HCT116 (cell line): ENCODE measurements around the gene NPPB.

Experiments used
- CBX3 ChIP-seq: IDR thresholded peaks from 2 replicates; pipeline ENCODE4 v1.6.1; 2012; ENCODE audit warnings: low read depth
- CTCF ChIP-seq, 3 experiments: fragments of 200-600 bp in 1 of 3; sonication (generic) in 1 of 3; IDR thresholded peaks in 2 of 3; conservative IDR thresholded peaks in 1 of 3; 2 replicates each; pipeline ENCODE4 v1.5.1; 2012 to 2017; ENCODE audit warnings: low read depth in 2 of 3, low read length in 2 of 3, antibody characterized with exemption in 1 of 3, borderline replicate concordance in 1 of 3, control low read depth in 1 of 3, mild to moderate bottlenecking in 1 of 3, mixed read lengths in 1 of 3, mixed run types in 1 of 3, moderate library complexity in 1 of 3; ENCODE audit not compliant: insufficient read depth in 1 of 3
- EGR1 ChIP-seq: IDR thresholded peaks from 2 replicates; pipeline ENCODE4 v1.6.1; 2012; ENCODE audit warnings: low read depth
- EZH2 ChIP-seq: fragments of 200-600 bp; sonication (generic); IDR thresholded peaks from 2 replicates; pipeline ENCODE4 v1.6.1; 2017; ENCODE audit warnings: antibody characterized with exemption, mixed run types
- EZH2phosphoT487 ChIP-seq: fragments of 200-600 bp; IDR thresholded peaks from 2 replicates; pipeline ENCODE4 v1.6.1; 2018; ENCODE audit warnings: antibody characterized with exemption, borderline replicate concordance
- FOSL1 ChIP-seq: IDR thresholded peaks from 2 replicates; pipeline ENCODE4 v1.6.1; 2012; ENCODE audit warnings: low read depth
- JUND ChIP-seq: IDR thresholded peaks from 2 replicates; pipeline ENCODE4 v1.6.1; 2012
- POLR2A ChIP-seq: IDR thresholded peaks from 2 replicates; pipeline ENCODE4 v1.7.0; 2011; ENCODE audit warnings: borderline replicate concordance; ENCODE audit not compliant: insufficient read depth, insufficient read length; ENCODE audit errors: extremely low read depth
- RAD21 ChIP-seq: IDR thresholded peaks from 2 replicates; pipeline ENCODE4 v1.6.1; 2012; ENCODE audit warnings: low read depth, mild to moderate bottlenecking
- SRF ChIP-seq: IDR thresholded peaks from 2 replicates; pipeline ENCODE4 v1.6.1; 2012; ENCODE audit warnings: low read depth
- ZBTB33 ChIP-seq: IDR thresholded peaks from 2 replicates; pipeline ENCODE4 v1.6.1; 2011; ENCODE audit warnings: mild to moderate bottlenecking, low read length, moderate library complexity; ENCODE audit not compliant: insufficient replicate concordance; ENCODE audit errors: extremely low read depth
- ZNF274 ChIP-seq: fragments of 200-500 bp; sonication (Bioruptor generic); IDR thresholded peaks from 2 replicates; pipeline ENCODE4 v1.6.1; 2014; ENCODE audit warnings: mild to moderate bottlenecking, low read depth, low read length, inconsistent platforms

- TF ChIP-seq CTCF (IDR thresholded peaks at IDR 0.05 in 2 of 3, conservative IDR thresholded peaks at IDR 0.05 in 1 of 3; ENCODE audit: borderline replicate concordance in 1 of 3, insufficient read depth in 1 of 3, low read depth in 2 of 3, low read length in 2 of 3) (no peak), JUND (no peak), SRF (no peak), CBX3 (no peak), POLR2A (no peak), RAD21 (no peak), EZH2 (no peak), ZNF274 (no peak), FOSL1 (no peak), EGR1 (no peak), ZBTB33 (no peak), EZH2phosphoT487 (no peak)
Measured at GRCh38 chr1:11833900-11834299, 24.8 kb downstream of the NPPB start.
